ENCODE results near the gene FLT3LG.

Gene FLT3LG

GRCh38 chr19:49473868-49474541 lies at the start of gene FLT3LG:
TSS of gene FLT3LG (plus strand) at chr19:49474215. CDS start at chr19:49474640, 425 bp downstream.
- peak in 48 of 58 donors; percentile 1 to 72 (median 32) for DNase-seq

GRCh38 chr19:49425178-49425577 lies 48.8 kb upstream of the FLT3LG start, which contains the start of gene GFY:
TSS of gene GFY (plus strand) at chr19:49425388. CDS start at chr19:49426431, 1,043 bp downstream.
- no peak for DNase-seq

GRCh38 chr19:49425922-49426592 lies 48.0 kb upstream of the FLT3LG start:
- DNase-seq: no peak

GRCh38 chr19:49427339-49427738 lies 46.7 kb upstream of the FLT3LG start:
- DNase-seq: no peak

GRCh38 chr19:49427855-49428546 lies 46.0 kb upstream of the FLT3LG start:
- DNase-seq: peak in 3 of 58 donors; percentile 7 to 13 (median 9)

GRCh38 chr19:49428547-49429451 lies 45.2 kb upstream of the FLT3LG start:
- DNase-seq: peak in 1 of 58 donors; percentile 25

- DNase-seq: no peak
Observed at GRCh38 chr19:49430172-49430677, 43.8 kb upstream of the FLT3LG start.

GRCh38 chr19:49430678-49431329 lies 43.2 kb upstream of the FLT3LG start:
- DNase-seq: peak in 6 of 58 donors; percentile 7 to 38 (median 21)

- peak in 2 of 58 donors; percentile 23 to 30 for DNase-seq
Observed at GRCh38 chr19:49431330-49431749, 42.7 kb upstream of the FLT3LG start.

GRCh38 chr19:49432141-49433073 lies 41.6 kb upstream of the FLT3LG start:
- no peak for DNase-seq

GRCh38 chr19:49433240-49433901 lies 40.6 kb upstream of the FLT3LG start:
- DNase-seq: no peak

GRCh38 chr19:49434907-49435583 lies 39.0 kb upstream of the FLT3LG start:
- DNase-seq: peak in 8 of 58 donors; percentile 6 to 61 (median 15)

GRCh38 chr19:49435670-49436069 lies 38.3 kb upstream of the FLT3LG start:
- no peak for DNase-seq

GRCh38 chr19:49436381-49437017 lies 37.5 kb upstream of the FLT3LG start:
- DNase-seq: peak in 11 of 58 donors; percentile 5 to 55 (median 19)

GRCh38 chr19:49437231-49437630 lies 36.8 kb upstream of the FLT3LG start:
- DNase-seq: peak in 32 of 58 donors; percentile 4 to 80 (median 44)

GRCh38 chr19:49438261-49438660 lies 35.8 kb upstream of the FLT3LG start:
- DNase-seq: peak in 30 of 58 donors; percentile 5 to 69 (median 42)

- peak in 18 of 58 donors; percentile 6 to 59 (median 29) for DNase-seq
Observed at GRCh38 chr19:49439836-49440235, 34.2 kb upstream of the FLT3LG start.

Measured in anterior cingulate cortex (tissue), 58 donors.